OCI-LY3 (cell line): ENCODE measurements around the gene ARHGEF17.

Experiments
- H2AFZ ChIP-seq: fragments of 200-600, 300-600 bp; shearing (Covaris generic); 2 replicates; pipeline ENCODE4 v1.6.0; 2014; ENCODE audit warnings: antibody characterized with exemption, low read depth, low read length
- H3K27ac ChIP-seq: fragments of 200-600, 300-600 bp; sonication (generic); 2 replicates; pipeline ENCODE4 v1.5.1; 2014; ENCODE audit warnings: mild to moderate bottlenecking, low read length, moderate library complexity, mixed read lengths
- H3K27me3 ChIP-seq: fragments of 200-600, 300-600 bp; sonication (generic); 2 replicates; pipeline ENCODE4 v1.6.1; 2014; ENCODE audit warnings: low read depth, low read length, mixed read lengths
- H3K36me3 ChIP-seq: fragments of 200-600, 300-600 bp; sonication (generic); replicated peaks from 2 replicates; pipeline ENCODE3; 2014; ENCODE audit warnings: low read depth, low read length, mixed read lengths
- H3K4me1 ChIP-seq: fragments of 300-600, 200-600 bp; sonication (generic); 2 replicates; pipeline ENCODE4 v1.6.1; 2014; ENCODE audit warnings: low read length, mixed read lengths
- H3K4me2 ChIP-seq: fragments of 200-600, 300-600 bp; sonication (generic); 2 replicates; pipeline ENCODE4 v1.6.1; 2014; ENCODE audit warnings: low read length, mixed read lengths
- H3K4me3 ChIP-seq: fragments of 300-600, 200-600 bp; sonication (generic); 2 replicates; pipeline ENCODE4 v1.5.1; 2014; ENCODE audit warnings: antibody characterized with exemption, mild to moderate bottlenecking, low read length, moderate library complexity
- H3K79me2 ChIP-seq: fragments of 300-600, 200-600 bp; shearing (Covaris generic); 2 replicates; pipeline ENCODE4 v1.6.1; 2014; ENCODE audit warnings: mild to moderate bottlenecking, low read length, mixed read lengths
- H3K9ac ChIP-seq: fragments of 300-600, 200-600 bp; shearing (Covaris generic); 2 replicates; pipeline ENCODE4 v1.6.0; 2014; ENCODE audit warnings: mild to moderate bottlenecking, low read length, moderate library complexity
- H3K9me3 ChIP-seq: fragments of 200-600, 300-600 bp; shearing (Covaris generic); 2 replicates; pipeline ENCODE4 v1.6.1; 2014; ENCODE audit warnings: low read length, mixed read lengths; ENCODE audit not compliant: insufficient read depth
- H4K20me1 ChIP-seq: fragments of 200-600, 300-600 bp; sonication (generic); 2 replicates; pipeline ENCODE4 v1.6.1; 2016; ENCODE audit warnings: low read length, mixed read lengths; ENCODE audit not compliant: insufficient read depth
- CTCF ChIP-seq: fragments of 200-600, 300-600 bp; sonication (generic); IDR thresholded peaks from 2 replicates; pipeline ENCODE4 v1.5.1; 2014; ENCODE audit warnings: antibody characterized with exemption, low read length, low read depth
- EZH2phosphoT487 ChIP-seq: fragments of 200-600 bp; shearing (Covaris generic); IDR thresholded peaks from 2 replicates; pipeline ENCODE4 v1.6.1; 2018; ENCODE audit warnings: antibody characterized with exemption, mixed run types, low read depth

ARHGEF17 gene

GRCh38 chr11:73401924-73402833 is 94.1 kb downstream of the ARHGEF17 start:
- Histone ChIP-seq H3K9ac (no peak overlapping the region), H3K4me1 (peaks cover 6% of the 10 kb centered on the region), H4K20me1 (no peaks in the 10 kb centered on the region), H2AFZ (no peak overlapping the region), H3K27me3 (no peaks in the 10 kb centered on the region), H3K27ac (no peak overlapping the region), H3K9me3 (no peaks in the 10 kb centered on the region), H3K4me3 (no peak overlapping the region), H3K79me2 (no peaks in the 10 kb centered on the region), H3K4me2 (no peak overlapping the region), H3K36me3 (peaks cover 18% of the 10 kb centered on the region)
- no peak for TF ChIP-seq EZH2phosphoT487
- no peak for TF ChIP-seq CTCF

- no peak overlapping the region for H3K9ac ChIP-seq
Measured at GRCh38 chr11:73402834-73403185, 94.7 kb downstream of the ARHGEF17 start.

GRCh38 chr11:73403541-73403940 is 95.5 kb downstream of the ARHGEF17 start:
- Histone ChIP-seq H3K9me3 (no peaks in the 10 kb centered on the region), H3K27me3 (no peaks in the 10 kb centered on the region), H3K4me1 (peaks cover 6% of the 10 kb centered on the region), H3K36me3 (peaks cover 17% of the 10 kb centered on the region), H3K27ac (no peak overlapping the region), H2AFZ (no peak overlapping the region), H3K4me3 (no peak overlapping the region), H3K79me2 (no peaks in the 10 kb centered on the region), H4K20me1 (no peaks in the 10 kb centered on the region), H3K4me2 (no peak overlapping the region), H3K9ac (no peak overlapping the region)
- TF ChIP-seq EZH2phosphoT487 (no peak), CTCF (no peak)

More at GRCh38 chr11:73402834-73403185, 94.7 kb downstream of the ARHGEF17 start:
- TF ChIP-seq CTCF (peak; percentile 56), EZH2phosphoT487 (no peak)
- Histone ChIP-seq H3K27me3 (no peaks in the 10 kb centered on the region), H2AFZ (no peak overlapping the region), H3K4me3 (no peak overlapping the region), H4K20me1 (no peaks in the 10 kb centered on the region), H3K27ac (no peak overlapping the region), H3K4me2 (no peak overlapping the region), H3K79me2 (no peaks in the 10 kb centered on the region), H3K9me3 (no peaks in the 10 kb centered on the region), H3K4me1 (peaks cover 6% of the 10 kb centered on the region), H3K36me3 (peaks cover 16% of the 10 kb centered on the region)

GRCh38 chr11:73404048-73404447 is 96.0 kb downstream of the ARHGEF17 start:
- Histone ChIP-seq H3K27ac (no peak overlapping the region), H3K4me1 (peaks cover 6% of the 10 kb centered on the region), H4K20me1 (no peaks in the 10 kb centered on the region), H3K9ac (no peak overlapping the region), H3K4me3 (no peak overlapping the region), H2AFZ (no peak overlapping the region), H3K36me3 (peaks cover 17% of the 10 kb centered on the region), H3K79me2 (no peaks in the 10 kb centered on the region), H3K4me2 (no peak overlapping the region), H3K27me3 (no peaks in the 10 kb centered on the region), H3K9me3 (no peaks in the 10 kb centered on the region)
- no peak for TF ChIP-seq EZH2phosphoT487
- TF ChIP-seq CTCF, result 0 out of 2 replicates have a peak, but pooled peaks have one; percentile 7
